Esophagus (tissue), 2 donors: ENCODE measurements around the gene RGS7. TPM values are rescaled to one million over a fixed set of nuclear protein-coding genes. Genes with fewer than 3 reads are reported as not detected.
"Not testable (repeated sequence)": the region's sequence is repeated elsewhere in the genome, so short reads cannot be mapped to it uniquely, and the experiment has no call there.

Experiments used
- H3K27ac ChIP-seq, 2 donors: one replicate each; pipeline ENCODE4 v1.5.1; 2013; ENCODE audit warnings: low read depth in 2 of 2, mild to moderate bottlenecking in 2 of 2, inconsistent platforms in 1 of 2, low read length in 1 of 2, moderate library complexity in 1 of 2
- H3K27me3 ChIP-seq, 2 donors: one replicate each; pipeline ENCODE4 v1.6.1; 2013; ENCODE audit warnings: low read length in 2 of 2, control low read depth in 1 of 2, mild to moderate bottlenecking in 1 of 2; ENCODE audit not compliant: insufficient read depth in 2 of 2, control insufficient read depth in 1 of 2
- H3K36me3 ChIP-seq, 2 donors: one replicate each; pipeline ENCODE4 v1.6.1; 2013; ENCODE audit warnings: low read length in 1 of 2; ENCODE audit not compliant: control insufficient read depth in 2 of 2, insufficient read depth in 2 of 2
- H3K4me1 ChIP-seq, 2 donors: one replicate each; pipeline ENCODE4 v1.6.1; 2013; ENCODE audit warnings: low read length in 1 of 2; ENCODE audit not compliant: control insufficient read depth in 2 of 2, insufficient read depth in 2 of 2
- H3K4me3 ChIP-seq, 2 donors: one replicate each; pipeline ENCODE4 v1.5.1; 2013; ENCODE audit warnings: low read length in 2 of 2, mild to moderate bottlenecking in 2 of 2, low read depth in 1 of 2, moderate library complexity in 1 of 2
- H3K9me3 ChIP-seq, 2 donors: one replicate each; pipeline ENCODE4 v1.6.1; 2013; ENCODE audit warnings: mild to moderate bottlenecking in 2 of 2, low read depth in 1 of 2, low read length in 1 of 2, moderate library complexity in 1 of 2; ENCODE audit not compliant: control insufficient read depth in 2 of 2, insufficient read depth in 1 of 2
- WGBS, 2 donors: extraction: QIAGEN DNeasy Blood & Tissue Kit; methylation state at CpG; one replicate each; pipeline ENCODE4 v1.1.7; 2013; 5-methylcytosine and 5-hydroxymethylcytosine counted together
- polyA plus RNA-seq, 2 donors: library from polyadenylated mRNA; stranded (reverse); fragments of 200-250 nt; gene quantifications; one replicate each; pipeline ENCODE4 v1.2.3, GENCODE V29; 2013
- donor health status: healthy with polysubstance abuse.
- donor health status: Bipolar disorder and iron deficiency.

RGS7 gene
- polyA plus RNA-seq, 2 donors: 0.02 TPM; not detected in 1

GRCh38 chr1:240737766-240738265, 619.2 kb downstream of the RGS7 start:
- Histone ChIP-seq H3K27me3 (no peaks in the 10 kb centered on the region), H3K4me1 (no peaks in the 10 kb centered on the region), H3K36me3 (no peaks in the 10 kb centered on the region), H3K4me3 (no peak overlapping the region), H3K27ac (no peak overlapping the region), H3K9me3 (no peaks in the 10 kb centered on the region)
- 77 to 81% methylated on average over 6 of the region's 6 CpGs for WGBS, 2 donors

- no peaks in the 10 kb centered on the region for H3K36me3 ChIP-seq
- no peaks in the 10 kb centered on the region for H3K27me3 ChIP-seq
- no peak overlapping the region for H3K4me3 ChIP-seq
- 67 to 75% methylated on average over 4 of the region's 4 CpGs for WGBS, 2 donors
- H3K9me3 ChIP-seq: no peaks in the 10 kb centered on the region
- no peaks in the 10 kb centered on the region for H3K4me1 ChIP-seq
- no peak overlapping the region for H3K27ac ChIP-seq
Measured at GRCh38 chr1:240737298-240737697, 619.7 kb downstream of the RGS7 start.

- 69 to 71% methylated on average over 3 of the region's 3 CpGs for WGBS, 2 donors
- H3K27me3 ChIP-seq, H3K4me1 ChIP-seq, H3K4me3 ChIP-seq, H3K36me3 ChIP-seq, H3K9me3 ChIP-seq, H3K27ac ChIP-seq: not testable (repeated sequence)
Measured at GRCh38 chr1:240734705-240735104, 622.3 kb downstream of the RGS7 start.

- H3K9me3 ChIP-seq: peaks cover 3% of the 10 kb centered on the region in 2 donors
- WGBS, 2 donors: 69 to 74% methylated on average over 3 of the region's 3 CpGs
- no peaks in the 10 kb centered on the region for H3K36me3 ChIP-seq
- no peak overlapping the region for H3K4me3 ChIP-seq
- H3K27ac ChIP-seq: no peak overlapping the region
- H3K4me1 ChIP-seq: no peaks in the 10 kb centered on the region
- no peaks in the 10 kb centered on the region for H3K27me3 ChIP-seq
Measured at GRCh38 chr1:240734001-240734400, 623.0 kb downstream of the RGS7 start.

DNA sequence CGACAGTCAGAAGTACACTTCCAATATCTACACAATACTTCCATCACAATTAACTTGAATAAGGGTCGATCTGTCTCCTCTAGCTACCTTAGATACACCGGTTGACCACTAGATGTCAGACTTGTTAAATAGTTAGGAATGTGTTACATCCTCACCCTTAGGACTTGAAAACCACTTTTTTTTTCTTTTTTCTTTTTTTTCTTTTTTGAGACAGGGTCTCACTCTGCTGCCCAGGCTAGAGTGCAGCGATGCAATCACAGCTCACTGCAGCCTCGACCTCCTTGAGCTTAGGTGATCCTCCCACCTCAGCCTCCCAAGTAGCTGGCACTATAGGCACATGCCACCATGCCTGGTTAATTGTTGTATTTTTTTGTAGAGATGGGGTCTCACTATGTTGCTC, 624.6 kb downstream of the RGS7 start:
- Histone ChIP-seq H3K4me3 (no peak overlapping the region), H3K9me3 (peaks cover 3% of the 10 kb centered on the region in 2 donors), H3K27ac (no peak overlapping the region), H3K36me3 (no peaks in the 10 kb centered on the region), H3K27me3 (no peaks in the 10 kb centered on the region), H3K4me1 (no peaks in the 10 kb centered on the region)
- 13 to 16% methylated on average over 5 of the region's 5 CpGs for WGBS, 2 donors

Other genes with a start within 250 kb of the RGS7 start
- 10 to 100 TPM; 39.5 to 58.6 TPM for gene FH, start 162.6 kb upstream of the RGS7 start, polyA plus RNA-seq
- gene KMO, start 175.2 kb upstream of the RGS7 start, polyA plus RNA-seq: under 1 TPM; 0.05 to 0.14 TPM